GM18870 (cell line): ENCODE data around the gene CADM1.

Source experiments
- ATAC-seq: cut with Tn5 transposase; IDR thresholded peaks from one replicate; pipeline ENCODE4 v1.9.1; 2021; ENCODE audit warnings: moderate library complexity; ENCODE audit not compliant: unreplicated experiment

CADM1 gene

GRCh38 chr11:115220423-115220822 lies 283.8 kb downstream of the CADM1 start:
- no peak for ATAC-seq

DNA sequence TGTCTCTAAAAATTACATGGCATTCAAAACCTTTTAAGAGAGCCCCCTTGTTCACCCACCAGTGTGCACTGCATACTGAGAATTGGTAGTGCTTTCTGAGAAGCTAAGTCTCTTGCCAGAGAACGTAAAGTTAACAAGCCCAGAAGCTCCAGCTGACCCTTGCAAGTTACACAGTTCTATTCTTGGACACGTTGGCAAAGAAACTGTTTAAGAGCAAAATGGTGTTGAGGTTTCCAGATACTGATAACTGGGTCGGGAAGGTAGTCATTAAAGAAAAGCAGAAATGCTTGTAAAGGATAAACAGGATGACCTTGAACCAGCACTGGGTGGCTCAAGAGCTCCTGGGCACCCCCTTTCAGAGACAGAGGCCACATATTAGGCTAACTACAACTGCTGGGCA lies 284.8 kb downstream of the CADM1 start:
- ATAC-seq = no peak

DNA sequence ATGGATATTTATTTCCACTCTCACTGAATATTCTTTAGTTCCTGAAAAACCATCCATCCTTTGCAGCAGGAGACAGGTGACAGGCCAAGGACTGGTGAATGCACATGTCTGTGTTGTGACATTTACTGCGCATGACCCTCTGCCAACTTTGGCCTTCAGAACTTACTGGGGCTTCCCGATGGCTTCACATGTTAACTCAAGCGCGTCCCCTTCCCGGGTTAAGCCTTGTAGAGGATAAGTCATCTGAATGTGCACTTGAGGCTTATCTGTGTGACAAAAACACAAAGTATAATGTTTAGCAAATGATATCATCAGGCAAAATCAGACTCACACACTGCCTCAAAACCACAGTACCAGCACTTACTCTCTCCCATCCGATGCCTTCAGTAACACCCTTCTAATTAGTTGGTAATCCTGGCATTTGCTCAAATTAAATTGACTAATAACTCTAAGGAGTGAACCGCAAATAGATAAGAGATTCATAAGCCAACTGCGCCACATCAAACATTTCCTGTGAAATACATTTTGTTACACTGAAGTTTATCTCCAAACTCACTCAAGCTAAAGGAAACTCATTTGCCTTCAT lies 286.4 kb downstream of the CADM1 start:
- ATAC-seq = no peak

DNA sequence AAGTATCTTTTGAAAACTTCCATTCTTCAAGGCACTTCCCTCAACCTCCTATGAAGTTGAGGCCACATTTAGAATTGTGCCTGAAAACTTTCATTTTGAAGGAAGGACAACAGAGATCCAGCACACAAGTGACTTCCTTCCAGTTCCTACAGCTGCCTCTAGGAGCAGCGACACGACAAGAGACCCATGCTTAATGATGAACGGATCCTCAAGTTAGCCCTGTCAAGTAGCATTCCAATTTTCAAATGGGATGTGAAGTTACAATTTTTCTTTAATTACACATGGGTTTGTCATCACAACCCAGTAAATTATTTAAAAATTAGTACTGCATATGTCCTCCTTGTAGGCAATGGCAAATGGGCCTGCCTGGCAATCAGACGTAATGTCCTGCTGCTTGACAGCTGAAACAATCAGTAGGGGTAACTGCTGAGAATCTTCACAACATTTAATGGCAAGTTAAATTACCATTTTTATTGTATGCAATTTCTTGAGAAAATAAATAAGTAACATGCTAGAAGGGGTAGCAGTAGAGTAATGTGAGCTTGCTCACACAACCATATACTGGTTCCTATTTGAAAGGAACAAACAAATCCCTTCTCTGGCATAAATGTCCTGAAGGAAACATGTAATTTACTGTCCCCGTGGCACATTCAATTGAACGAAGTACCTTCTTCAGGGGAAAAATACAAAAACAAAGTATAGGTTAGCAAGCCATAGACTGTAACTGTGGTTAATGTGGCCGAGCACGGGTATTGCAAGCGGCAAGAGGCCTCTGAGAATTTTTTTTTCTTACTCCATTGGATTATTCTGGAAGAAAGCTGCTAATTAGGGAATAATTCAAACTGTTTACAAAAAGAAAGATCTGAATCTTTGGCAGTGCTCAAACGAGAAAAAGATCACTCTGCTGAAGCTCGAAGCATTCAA lies 288.3 kb downstream of the CADM1 start:
- no peak for ATAC-seq

DNA sequence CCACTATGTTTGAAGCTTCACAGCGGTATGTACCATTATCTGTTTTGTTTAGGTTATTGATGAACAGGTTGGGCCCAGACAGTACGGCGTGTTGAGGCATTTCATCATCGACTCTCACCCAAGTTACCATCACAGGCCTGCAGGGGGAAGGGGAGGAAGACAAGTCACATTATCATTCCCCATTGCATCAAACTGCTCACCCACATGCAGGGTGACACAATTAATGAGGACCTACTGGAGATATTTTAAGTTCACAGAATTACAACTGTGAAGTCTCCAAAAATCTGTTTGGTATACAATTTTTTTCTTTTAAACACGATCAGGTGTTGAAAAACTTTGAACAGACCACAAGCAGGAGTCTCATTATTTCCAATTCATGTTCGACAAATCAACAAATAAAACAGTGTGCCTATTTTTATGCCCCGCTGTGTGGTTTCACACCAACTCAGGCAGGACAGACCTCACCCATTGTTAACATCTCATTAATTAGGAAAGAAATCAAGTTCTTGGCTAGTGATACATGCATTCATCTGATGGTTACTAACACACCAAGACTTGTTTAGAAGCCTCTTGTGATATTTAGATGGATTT lies 289.5 kb downstream of the CADM1 start:
- ATAC-seq = no peak

GRCh38 chr11:115213007-115213406 lies 291.2 kb downstream of the CADM1 start:
- ATAC-seq = no peak

DNA sequence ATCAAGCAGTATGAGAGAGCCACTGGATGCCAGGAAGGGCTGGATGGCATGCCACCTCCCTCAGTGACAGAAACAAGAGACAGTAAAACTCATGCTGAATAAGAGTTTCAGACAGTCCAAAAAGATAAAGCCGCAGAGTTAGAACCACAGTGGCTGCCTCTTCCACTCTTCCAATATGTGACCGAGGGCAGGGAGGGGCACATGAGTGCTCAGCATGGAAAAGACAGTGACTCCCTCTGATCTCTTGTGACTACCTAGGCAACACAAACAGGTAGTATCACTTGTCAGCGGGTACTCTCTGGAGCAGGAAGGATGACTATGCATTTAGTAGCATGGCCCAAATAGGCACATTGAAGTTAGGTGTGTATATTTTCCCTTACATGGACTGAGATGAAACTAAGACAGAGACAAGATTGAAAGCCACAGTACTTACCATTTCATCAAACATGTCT lies 295.4 kb downstream of the CADM1 start:
- no peak for ATAC-seq

DNA sequence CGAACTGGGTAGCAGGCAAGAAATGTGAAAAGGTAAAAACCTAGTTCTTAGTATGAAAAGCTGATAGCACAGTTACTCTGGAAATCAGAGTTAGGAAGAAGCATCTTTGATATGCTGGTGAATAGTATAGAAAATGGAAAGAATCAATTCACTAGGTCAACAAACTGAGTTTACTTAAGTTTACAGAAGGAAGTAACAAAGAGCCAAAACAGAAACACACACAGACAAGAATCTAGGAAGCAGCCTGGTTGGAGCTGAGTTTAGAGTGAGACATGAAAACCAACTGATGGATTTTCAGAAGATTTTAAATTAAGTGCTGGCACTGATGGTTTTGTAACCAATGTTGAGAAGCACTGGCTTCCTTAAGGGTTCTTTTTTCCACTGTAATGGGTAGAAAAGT lies 296.3 kb downstream of the CADM1 start:
- ATAC-seq = no peak

- no peak for ATAC-seq
Observed at GRCh38 chr11:115207166-115207591, 297.0 kb downstream of the CADM1 start.

DNA sequence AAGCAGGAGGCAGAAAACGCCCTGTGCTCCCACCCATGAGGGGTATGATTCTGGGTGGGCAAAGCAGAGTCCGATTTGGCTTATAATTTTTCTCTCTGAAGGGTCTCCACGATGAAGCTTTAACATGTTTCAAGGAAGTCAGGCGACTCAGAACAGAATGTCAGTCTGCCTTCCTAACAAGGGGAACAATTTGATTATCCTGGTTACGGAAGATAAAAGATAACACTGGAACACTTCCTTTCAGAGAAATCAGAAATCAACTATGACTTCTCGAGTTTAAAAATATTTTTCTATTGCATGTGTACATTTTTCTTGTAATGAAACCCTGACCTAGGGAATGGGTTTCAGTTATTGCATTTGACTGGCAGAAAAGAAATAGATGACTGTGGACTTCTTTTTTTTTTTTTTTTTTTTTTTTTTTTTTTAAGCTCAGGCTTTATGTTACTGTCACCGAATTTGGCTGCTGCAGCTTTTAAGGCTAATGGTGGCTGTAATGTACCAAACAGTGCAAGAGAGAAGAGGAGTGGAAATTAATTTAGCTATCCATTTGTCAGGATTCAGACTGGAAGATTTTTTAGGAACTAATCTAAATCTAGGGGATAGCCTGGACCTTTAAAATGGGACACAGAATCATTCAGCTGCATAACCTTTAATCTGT lies 297.7 kb downstream of the CADM1 start:
- no peak for ATAC-seq

DNA sequence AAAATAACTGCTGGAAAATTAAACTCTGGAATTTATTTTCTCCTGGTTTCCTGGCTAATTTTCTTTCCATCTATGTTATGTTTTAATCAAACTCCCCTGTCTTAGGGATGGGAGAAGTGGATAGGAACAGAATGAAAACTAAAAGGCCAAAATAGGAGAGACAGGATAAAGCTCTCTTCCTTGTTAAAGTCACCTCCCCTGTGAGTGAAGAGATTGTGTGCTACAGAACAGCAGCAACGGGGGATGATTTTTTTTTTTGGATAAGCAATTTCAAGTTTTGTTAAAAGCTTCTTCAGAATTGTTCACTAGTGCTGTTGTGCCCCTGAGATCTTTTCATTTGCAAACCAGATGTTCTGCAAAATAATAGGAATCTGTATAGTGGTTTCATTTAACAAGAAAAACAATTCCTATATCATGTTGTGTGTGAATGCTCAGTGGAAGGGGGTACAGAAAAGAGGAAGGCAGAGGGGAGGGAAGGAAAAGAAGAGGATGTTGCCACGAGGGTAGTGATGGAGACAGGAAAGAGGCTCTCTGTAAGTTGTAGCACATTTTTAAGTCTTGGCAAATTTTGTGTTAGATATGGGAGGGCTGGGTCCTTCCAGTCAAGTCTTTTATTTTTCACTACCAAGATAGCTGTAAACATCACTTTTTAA lies 301.2 kb downstream of the CADM1 start:
- ATAC-seq = no peak

DNA sequence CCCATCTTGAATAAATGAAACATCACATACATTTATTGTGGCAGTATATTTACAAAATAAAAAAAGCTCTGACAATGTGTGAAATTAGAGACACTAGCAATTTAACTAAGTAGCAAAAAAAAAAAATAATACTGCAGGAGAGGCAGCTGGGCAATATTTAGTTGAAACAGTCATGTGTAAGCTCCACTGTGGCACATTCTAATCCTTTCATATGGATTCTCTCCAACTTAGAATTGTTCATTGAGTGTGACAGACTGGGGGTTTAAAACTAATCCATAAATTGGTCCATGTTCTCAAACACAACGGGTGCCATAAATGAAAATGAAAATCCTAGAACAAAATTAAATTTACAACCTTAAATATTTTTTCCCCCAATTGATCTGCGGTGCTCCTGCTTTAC lies 302.1 kb downstream of the CADM1 start:
- ATAC-seq = no peak

DNA sequence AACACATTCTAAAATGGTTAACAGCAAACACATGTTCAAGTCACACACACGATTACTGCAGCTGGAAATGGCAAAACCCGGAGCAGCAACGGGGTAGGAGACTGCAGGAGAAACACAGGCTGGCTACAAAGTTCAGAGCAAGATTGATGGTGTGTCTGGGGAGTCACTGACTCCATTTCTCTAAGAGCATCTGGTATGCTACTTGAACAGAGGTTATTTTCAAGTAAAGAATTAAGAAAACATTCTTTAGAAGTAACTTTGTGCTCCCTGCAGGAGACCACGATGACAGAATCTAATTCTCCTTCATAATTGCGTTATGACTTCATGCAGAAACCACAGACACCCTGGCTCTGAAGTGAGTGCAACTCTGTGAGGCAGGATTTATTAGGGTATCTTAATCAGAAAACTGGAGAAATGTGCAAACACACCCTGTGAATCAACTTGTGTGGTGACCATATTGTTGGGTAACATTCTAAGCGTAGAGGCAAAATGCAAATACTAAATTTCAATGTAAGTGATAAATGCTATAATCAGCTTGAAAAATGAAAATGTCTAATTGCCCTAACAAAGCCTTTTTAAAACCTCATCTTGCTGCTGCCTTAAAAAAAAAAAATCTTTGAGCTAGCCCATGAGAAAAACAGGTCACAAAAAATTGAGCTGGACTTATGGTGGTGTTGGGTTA lies 303.0 kb downstream of the CADM1 start:
- ATAC-seq = no peak

DNA sequence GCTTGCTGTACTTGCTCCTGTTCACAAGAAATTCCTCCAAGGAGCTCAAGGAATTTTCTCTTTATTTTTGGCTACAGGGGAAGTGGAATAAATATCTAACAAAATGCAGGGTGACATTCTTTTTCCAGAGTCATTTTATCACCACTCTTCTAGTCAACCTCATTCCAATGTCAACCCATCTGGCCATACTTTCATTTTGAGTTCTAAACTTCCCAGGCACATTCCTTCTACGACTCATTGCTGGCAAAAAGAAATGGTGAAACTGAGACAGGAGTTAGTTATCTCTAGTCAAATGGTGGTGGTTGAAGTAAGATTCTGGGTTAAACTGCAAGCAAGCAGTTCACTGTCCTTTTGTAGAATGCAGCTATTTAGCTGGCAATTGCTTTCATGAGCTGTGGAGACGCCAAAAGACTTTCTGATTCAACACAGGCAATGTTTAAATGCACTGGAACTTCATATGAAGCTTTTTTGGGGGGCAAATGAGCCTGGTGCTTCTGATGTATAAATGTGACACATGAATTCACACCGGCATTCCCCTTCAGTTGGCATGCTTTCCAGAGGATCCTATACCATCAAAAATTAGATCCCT lies 304.6 kb downstream of the CADM1 start:
- ATAC-seq = no peak

GRCh38 chr11:115198321-115198741 lies 305.9 kb downstream of the CADM1 start:
- no peak for ATAC-seq

DNA sequence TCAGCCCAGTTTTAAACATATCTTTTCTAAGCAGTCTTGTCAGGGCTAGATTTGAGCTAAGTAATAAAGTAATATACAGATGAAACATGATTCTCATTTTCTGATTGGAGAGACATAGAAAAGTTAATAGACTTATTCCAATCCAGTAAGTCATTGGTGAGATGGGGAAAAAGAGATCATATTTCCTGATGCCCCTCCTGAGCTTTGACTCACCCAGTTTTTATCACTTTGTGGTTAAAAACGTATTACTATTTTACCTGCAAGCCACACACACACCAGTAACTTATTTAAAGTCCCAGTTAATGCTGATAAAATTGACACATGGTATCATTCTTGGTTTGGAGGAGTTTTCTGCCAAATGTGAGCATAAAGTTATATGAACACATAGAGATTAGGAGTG lies 306.8 kb downstream of the CADM1 start:
- no peak for ATAC-seq

GRCh38 chr11:115197031-115197430 lies 307.2 kb downstream of the CADM1 start:
- no peak for ATAC-seq

DNA sequence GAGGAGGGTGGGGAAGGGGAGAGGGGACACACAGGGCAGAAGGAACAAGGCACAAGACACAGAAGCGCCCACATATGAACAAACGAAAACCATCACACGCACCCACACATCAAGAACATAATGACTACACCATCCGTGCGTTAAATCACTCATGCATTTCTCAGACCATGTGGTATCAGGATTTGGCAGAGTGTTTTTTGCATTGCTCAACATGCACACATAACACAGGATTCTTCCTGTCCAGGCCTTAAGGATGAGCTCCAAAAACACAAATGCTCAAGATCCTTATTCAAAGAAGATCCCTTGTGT lies 309.5 kb downstream of the CADM1 start:
- ATAC-seq = no peak

DNA sequence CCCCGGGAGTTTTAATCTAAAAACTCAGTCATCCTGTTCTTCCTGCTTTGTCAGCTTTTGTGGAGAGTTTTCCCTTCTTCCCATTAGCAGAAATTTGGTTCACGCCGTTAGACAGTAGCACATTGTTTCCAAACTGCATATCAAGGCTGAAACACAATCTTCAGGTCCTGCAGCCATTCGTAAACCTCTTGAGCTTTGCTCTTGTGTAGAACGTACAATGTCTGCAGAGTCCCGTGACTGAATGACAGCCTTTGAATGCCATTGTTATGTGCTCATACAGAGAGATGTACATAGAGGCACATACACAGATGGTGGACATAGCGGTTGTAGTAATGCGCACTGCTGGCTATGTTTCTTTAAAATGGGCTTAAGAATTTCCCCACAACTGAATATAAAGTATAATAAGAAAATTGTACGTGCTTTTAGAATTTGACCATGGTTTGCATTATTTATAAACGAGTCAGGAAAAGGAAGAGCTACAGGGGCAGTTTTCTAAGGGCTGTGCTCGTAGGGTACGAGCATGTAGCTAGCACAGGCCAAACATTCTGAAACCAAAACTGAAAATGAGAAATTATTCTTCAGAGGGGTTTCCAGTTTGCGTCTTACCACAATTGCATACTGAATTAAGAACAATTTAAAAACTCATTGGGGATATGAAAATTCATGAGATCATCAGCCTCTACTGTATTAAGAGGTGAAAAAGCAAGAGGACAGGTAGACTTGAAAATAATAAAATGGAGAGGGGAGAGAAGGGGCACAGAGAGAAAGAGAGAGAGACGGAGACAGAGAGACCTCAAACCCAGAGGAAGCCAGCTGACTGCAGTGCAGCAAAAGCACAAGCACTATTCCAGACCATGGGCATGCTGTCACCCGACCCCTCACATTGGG lies 310.1 kb downstream of the CADM1 start:
- ATAC-seq = peak; percentile 58
